Stimulated activated CD4-positive, alpha-beta T cell treated with anti-CD3 and anti-CD28 coated beads, Interleukin-2, amount 100 ng/mL, for 4 hours (primary cell): ENCODE data around the gene UQCR10.

Source experiments
- DNase-seq: peaks from one replicate; pipeline ENCODE4 v3.0.0-alpha.2; 2020; ENCODE audit warnings: low read depth

Gene UQCR10

DNA sequence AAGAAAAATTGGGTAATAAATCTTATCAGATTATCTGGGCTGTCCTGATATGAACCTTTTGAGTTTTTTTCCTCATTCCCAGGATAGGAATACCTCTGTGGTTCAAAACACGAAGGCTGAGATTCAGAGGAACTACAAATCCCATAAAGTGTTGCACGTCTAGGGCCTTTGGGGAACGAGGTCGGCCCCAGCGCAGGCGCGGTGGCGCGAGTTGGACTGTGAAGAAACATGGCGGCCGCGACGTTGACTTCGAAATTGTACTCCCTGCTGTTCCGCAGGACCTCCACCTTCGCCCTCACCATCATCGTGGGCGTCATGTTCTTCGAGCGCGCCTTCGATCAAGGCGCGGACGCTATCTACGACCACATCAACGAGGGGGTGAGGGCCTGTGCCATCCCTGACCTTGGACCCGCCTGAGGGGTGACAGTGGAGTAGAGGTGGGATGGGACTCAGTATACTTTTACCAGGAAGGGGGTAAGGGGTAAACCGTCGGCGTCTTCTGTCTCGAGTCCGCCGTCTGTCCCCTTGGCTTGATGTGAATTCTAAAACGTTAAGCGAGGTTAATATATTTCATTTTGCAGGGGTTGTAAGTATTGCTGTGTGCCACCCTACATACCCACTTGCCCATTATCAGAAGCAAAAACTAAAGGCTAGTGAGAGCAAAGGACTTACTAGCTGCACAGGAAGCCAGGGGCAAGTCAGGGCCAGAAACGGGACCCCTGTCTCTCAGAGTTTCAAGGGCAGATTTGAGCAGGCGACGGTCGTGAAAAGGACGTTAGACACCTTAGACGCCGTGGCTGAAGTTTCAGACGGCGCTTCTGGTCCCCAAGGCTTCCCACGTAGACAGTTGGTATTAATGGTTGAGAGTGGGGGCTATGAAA, at the start of gene UQCR10:
TSS of gene UQCR10 (plus strand) at position 199 of the 881 bp plus-strand sequence. CDS start at position 229, 30 bp downstream.
- peak; percentile 88 for DNase-seq

DNA sequence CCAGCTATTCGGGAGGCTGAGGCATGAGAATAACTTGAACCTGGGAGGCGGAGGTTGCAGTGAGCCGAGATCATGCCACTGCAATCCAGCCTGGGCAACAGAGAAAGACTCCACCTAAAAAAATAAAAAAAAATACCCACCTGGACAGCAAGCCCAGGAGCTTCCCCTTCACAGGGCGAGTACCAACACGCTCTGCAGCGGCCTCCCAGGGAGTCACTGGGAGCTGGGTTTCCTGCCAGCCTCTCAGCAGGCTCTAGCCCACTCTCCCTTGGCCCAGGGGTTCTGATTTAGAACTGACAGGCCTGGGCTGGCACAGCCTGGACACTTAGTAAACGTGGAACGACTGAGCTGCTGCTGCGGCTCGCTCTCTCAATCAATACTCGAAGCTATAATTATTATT, 49.4 kb upstream of the UQCR10 start:
- no peak for DNase-seq

GRCh38 chr22:29718949-29719898, 47.9 kb upstream of the UQCR10 start:
- no peak for DNase-seq

GRCh38 chr22:29719899-29720645, 47.1 kb upstream of the UQCR10 start, which contains the start of gene CABP7:
CABP7 (plus strand) TSS chr22:29720003; CDS start chr22:29720425, 422 bp downstream.
- no peak for DNase-seq

DNA sequence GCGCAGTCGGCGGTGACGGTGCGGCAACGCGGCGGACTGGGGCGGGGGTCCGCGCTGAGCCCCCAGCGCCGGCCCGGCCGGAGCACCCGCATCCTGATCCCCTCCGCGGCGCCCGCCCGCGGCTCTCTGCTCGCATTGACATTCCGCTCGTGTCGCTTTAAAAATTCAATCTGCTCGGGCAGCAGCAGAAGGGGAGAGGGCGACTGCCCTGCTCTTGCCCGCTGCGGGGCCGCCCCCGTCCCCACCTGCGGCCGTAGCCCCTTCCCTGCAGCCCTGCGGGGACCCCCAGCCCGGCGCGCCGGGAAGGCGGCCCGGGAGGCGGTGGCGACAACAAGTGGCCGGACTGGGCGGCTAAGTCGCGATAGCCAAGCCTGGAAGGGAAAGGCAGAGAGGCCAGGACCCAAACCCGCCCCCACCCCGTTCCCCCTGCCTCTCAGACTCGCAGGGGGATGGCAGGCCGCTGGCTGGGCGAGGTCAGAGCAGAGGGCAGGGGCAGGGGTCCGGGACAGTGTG, 46.3 kb upstream of the UQCR10 start:
- DNase-seq = no peak

GRCh38 chr22:29722151-29722550, 45.0 kb upstream of the UQCR10 start:
- DNase-seq = no peak

DNA sequence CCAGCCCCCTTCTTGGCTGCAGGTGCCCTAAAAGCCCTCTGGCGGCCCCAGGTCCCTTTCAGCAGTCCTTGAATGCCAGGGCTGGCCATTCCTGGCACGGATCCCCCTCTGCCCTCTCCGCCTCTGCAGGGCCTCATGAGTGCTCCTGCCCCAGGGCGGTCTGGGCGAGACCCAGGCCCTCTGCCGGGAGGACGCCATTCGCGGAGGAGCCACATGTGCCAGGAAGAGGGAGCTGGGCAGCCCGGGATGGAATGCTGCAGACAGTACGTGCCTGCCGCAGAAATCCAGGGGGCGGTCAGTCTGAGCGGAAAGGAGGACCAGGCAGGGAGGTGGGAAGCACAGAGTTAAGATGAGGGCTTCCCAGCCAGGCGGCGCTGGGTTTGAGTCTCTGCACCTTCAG, 44.6 kb upstream of the UQCR10 start:
- DNase-seq = no peak

DNA sequence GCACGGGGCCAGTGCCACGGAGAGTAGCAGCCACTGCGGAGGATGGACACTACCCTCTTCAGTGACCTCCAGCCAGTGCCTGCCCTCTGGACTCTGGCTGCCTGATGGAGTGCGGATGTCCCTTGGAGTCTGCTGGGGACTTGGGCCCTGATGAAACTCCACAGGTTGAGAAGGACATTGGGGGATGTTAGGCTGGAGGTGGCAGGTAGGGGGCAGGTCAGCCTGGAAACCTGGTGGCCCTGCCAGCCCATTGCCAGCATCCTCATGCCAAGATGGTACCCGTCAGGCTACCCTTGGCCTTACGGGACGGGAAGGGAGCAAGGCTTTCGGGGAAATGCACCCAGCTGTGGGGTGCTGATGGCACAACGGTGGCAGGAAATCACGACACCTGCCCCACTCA, 43.4 kb upstream of the UQCR10 start:
- DNase-seq = no peak

GRCh38 chr22:29724843-29725242, 42.3 kb upstream of the UQCR10 start:
- no peak for DNase-seq

- no peak for DNase-seq
Measured at GRCh38 chr22:29726106-29726505, 41.1 kb upstream of the UQCR10 start.

DNA sequence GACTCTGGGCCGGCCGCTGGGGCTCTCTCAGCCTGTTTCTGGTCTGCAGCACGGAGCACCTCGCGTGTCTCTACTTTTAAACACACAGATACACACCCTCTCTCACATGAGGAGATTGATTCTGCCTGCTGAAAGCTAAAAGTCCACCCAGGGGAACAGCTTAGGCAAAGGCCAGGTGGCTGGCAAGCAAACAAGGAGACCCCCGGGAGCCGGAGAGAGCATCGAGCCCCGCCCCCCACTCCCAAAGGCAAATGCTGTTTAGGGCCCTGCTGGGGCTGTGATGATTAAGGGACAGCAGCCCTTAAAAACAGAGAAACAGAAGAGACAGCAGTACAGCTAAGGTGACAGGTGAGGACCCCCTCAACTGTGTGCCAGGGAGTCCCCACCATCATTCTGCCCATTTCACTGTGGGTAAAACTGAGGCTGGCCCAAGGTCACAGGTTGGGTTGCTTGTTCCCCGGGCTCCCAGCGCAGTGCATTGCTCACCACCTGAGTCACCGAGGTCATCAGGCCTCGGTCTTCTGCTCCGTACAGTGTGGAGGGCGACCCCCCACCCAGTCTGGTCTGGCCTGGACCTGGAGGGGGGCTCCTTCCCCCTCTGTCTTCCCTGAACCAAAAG, 40.5 kb upstream of the UQCR10 start:
- DNase-seq = no peak

DNA sequence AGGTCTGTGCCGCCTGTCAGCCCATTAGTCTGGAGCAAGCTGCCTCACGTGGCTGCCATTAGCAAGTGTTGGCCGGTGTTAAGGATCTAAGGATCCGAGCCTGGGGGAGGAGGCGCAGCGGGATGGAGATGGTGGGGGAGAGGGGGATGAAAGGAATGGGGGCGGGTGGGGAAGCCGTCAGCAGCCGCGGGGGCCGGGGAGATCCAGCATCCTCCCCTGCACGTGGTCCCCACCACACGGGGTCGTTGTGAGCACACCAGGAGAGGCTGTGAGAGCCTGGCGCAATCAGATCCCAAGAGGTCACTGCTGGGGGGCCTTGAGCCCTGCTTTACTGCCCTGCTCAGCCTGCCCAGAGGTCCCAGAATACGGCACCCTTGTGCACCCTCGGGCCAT, 40.0 kb upstream of the UQCR10 start:
- no peak for DNase-seq

- no peak for DNase-seq
Measured at GRCh38 chr22:29729161-29729560, 38.0 kb upstream of the UQCR10 start.

DNA sequence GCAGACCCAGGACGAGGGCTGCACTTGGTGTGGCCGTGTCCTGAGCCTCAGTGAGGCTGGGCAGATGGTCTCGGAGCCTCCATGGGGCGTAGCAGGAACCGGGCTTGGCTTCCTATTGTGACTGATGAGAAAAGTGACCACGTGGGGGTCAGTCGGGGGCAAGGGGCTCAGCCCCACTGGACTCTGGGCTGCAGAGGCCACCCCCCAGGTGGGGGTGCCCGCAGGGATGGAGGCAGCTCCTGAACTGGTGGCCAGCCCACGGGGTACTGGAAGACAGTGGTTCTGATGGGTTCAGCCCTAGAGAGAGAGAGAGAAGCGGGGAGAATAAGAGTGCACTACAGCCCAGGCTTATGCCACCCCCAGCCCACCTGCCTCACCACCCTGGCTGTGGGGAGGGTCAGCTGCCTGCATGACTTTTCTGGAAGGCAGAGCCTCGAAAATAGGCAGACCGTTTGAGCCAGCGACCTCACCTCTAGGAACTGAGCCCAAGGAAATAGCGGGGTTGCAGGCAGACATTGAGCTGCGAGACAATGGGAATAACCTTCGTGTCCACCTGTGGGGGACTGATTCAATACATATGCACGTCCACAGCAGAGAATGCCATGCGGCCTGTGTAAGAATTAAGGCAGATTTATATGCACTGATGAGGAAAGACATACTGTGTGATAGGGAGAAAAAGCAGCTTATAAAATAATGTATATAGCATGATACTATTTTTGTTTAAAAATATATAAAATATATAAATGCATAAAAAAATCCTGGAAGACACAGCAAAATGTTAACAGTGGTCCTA, 35.9 kb upstream of the UQCR10 start:
- no peak for DNase-seq

DNA sequence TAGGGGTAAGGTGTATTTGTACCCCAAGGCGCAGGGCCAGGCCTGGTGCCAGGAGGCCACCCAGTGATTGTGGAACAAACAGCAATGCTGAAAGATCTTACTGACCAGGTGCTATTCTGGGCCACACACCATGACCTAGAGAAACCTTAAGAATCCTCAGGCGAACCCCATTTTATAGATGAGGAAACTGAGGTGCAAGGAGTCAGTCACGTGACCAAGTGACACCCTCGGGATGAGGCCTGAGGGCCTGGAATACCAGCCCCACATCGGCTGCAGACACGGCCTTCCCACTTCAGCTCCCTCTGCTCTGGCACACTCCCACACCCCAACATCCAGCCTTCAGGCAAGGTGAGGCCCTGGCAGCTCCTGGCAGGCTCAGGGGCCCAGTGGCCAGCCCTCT, 34.3 kb upstream of the UQCR10 start:
- no peak for DNase-seq

DNA sequence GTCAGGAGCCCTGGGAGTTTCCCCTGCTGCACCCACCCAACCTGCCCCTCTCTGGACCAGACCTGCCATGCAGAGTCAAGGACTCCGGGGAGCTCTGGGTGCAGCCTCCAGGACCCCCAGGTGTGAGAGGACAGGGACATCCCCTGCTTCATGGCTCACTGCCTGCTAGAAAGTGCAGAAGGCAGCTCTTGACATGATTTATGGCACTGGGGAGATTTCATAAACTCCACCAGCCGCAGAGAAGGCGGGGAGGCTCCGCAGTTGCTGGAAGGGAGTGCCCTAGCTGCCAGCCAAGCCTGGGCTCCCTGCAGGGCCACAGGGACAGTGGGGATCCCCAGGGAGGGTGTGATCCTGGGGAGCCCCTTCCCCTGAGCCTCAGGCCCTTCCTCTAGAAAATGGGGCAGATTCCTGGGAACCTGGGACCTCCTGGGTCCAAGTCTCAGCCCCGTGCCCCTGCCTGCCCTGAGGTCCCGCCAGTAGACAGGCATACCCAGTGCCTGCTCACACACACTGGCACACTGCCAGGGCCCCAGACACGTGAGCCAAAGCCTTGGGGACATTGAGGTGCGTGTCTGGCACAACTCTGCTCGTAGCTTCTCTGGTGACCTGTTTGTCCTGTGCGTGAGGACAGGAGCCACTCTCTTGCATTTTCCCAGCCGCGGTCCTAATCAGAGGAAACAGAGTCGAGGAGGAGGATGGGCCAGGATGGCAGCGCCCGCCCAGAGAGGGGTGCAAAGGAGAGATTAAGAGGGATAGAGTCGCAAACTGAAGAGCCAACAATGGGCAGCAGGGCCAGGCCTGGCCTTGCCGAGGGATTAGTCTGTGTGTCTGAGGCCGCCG, 33.6 kb upstream of the UQCR10 start:
- no peak for DNase-seq

DNA sequence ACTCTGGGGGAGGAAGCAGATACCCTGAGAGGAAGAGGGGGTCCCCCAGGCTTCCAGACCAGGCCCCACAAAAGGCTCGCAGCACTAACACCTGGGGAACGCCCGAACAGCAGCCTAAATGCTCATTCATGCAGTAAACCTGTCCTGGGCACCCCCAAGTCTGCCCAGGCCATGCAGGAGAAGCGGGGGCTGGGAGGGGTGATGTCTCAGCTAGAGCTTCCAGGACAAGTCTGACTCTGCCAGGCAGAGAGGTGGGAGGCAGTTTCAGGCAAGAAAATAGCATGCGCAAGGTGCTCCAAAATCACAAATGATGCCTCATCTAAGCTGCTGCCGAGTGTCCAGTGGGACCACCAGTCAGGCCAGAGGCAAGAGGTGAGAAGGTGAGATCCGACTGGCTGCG, 32.8 kb upstream of the UQCR10 start:
- no peak for DNase-seq

DNA sequence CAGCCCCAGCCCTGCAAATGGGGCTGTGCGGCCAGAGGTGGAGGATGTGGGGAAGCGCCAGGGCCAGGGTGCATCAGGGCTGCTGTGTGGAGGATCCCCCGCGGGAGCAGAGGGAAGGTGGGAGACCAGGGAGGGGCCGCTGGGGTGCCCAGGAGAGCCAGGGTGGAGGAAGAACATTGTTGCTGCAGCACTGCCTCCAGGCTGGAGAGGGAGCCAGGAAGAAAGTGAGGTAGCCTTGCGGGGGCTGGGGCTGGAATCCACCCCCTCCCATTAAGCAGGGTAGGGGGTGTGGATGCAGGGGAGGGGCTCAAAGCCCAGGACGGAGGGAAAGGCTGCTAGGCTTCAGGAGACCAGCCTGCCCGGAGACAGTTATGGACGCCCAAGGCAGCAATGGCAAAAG, 32.3 kb upstream of the UQCR10 start:
- no peak for DNase-seq

GRCh38 chr22:29735416-29735815, 31.8 kb upstream of the UQCR10 start:
- DNase-seq = no peak
